ENCODE measurements around the gene GSTM2.

Gene GSTM2

DNA sequence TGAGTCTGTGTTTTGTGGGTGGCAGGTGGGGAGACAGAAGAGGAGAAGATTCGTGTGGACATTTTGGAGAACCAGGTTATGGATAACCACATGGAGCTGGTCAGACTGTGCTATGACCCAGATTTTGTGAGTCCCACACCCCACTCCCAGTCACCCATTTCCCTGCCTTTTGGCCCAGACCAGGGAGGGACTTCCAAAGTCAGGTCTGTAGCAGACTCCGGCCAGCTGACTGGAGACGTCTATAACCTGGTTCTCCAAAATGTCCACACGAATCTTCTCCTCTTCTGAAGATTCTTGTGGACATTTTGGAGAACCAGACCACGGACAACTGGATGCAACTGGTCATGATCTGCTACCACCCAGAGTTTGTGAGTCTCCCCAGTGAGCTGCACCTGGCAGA, 45.8 kb downstream of the GSTM2 start:
- no peak overlapping the region for H3K4me3 Mint-ChIP-seq
- DNase-seq = no peak
- no peaks in the 10 kb centered on the region for H3K4me1 Mint-ChIP-seq
- no peaks in the 10 kb centered on the region for H3K36me3 Mint-ChIP-seq
- peaks cover 52% of the 10 kb centered on the region for H3K27me3 Mint-ChIP-seq
- CTCF ChIA-PET = no interaction called here
- H3K27ac Mint-ChIP-seq = no peak overlapping the region
- H3K9me3 Mint-ChIP-seq = peaks cover 8% of the 10 kb centered on the region

DNA sequence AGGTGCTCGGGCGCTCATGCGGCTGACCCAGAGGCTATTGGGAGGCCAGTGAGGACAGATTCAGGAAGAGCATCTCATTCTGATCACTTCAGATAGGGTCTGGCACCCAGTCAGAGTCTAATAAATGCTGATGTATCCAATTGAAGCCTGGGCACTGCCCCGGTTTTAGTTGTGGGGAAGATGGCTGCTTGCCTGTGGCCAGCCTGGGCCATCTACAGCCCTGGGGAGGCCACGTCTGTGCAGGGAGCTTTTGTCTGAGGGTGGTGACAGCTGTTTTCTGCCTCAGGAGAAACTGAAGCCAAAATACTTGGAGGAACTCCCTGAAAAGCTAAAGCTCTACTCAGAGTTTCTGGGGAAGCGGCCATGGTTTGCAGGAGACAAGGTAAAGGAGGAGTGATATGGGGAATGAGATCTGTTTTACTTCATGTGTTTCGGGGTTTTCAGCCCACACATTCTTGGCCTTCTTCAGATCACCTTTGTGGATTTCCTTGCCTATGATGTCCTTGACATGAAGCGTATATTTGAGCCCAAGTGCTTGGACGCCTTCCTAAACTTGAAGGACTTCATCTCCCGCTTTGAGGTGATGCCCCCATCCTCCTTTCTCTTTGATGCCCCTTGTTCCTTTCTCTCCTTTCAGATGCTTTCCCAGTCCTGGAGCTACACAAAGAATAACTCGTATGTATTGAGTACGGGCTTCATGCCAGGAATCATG, 47.0 kb downstream of the GSTM2 start:
- H3K4me3 Mint-ChIP-seq = no peak overlapping the region
- H3K9me3 Mint-ChIP-seq = no peaks in the 10 kb centered on the region
- no peak for DNase-seq
- CTCF ChIA-PET = no interaction called here
- no peak overlapping the region for H3K27ac Mint-ChIP-seq
- peaks cover 52% of the 10 kb centered on the region for H3K27me3 Mint-ChIP-seq
- no peaks in the 10 kb centered on the region for H3K4me1 Mint-ChIP-seq
- no peaks in the 10 kb centered on the region for H3K36me3 Mint-ChIP-seq

DNA sequence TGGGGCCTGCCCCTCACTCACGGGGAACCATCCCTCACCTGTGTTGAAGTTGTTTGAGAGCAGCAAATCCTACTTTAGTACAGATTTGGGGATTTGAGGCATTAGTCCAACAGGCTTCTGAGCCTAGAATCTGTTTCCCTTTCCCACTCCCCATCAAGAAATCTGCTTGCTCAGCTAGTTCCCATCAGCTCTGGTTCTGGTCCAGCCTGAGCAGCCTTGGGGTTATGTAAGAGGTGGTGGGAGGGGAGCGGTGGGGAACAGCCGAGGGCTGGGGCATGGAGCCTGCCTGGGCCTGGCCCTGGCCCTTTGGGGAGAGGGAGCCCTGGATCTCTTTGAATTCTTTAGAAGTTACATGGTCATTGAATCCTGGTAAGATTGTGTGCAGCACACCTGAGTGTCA, 48.3 kb downstream of the GSTM2 start:
- Mint-ChIP-seq H3K27ac (no peak overlapping the region), H3K27me3 (peaks cover 52% of the 10 kb centered on the region), H3K4me3 (no peak overlapping the region), H3K4me1 (no peaks in the 10 kb centered on the region), H3K36me3 (no peaks in the 10 kb centered on the region), H3K9me3 (no peaks in the 10 kb centered on the region)
- no peak for DNase-seq
- CTCF ChIA-PET = interaction anchor here (1.3 to 2.1 kb wide), 2 partner anchors 67 to 76 kb away, joined by 3 to 10 read pairs; no protein-coding TSS in a partner anchor

GRCh38 chr1:109716570-109717090, 48.8 kb downstream of the GSTM2 start:
- CTCF ChIA-PET = interaction anchor here (0.9 to 2.1 kb wide), 3 partner anchors 56 to 77 kb away, joined by 3 to 10 read pairs (median 3); no protein-coding TSS in a partner anchor
- no peak for DNase-seq
- Mint-ChIP-seq H3K27me3 (peaks cover 54% of the 10 kb centered on the region), H3K4me3 (no peak overlapping the region), H3K4me1 (no peaks in the 10 kb centered on the region), H3K27ac (no peak overlapping the region), H3K36me3 (no peaks in the 10 kb centered on the region), H3K9me3 (no peaks in the 10 kb centered on the region)

GRCh38 chr1:109717729-109718128, 49.9 kb downstream of the GSTM2 start:
- CTCF ChIA-PET = interaction anchor here (0.7 to 2.1 kb wide), 4 partner anchors 55 to 78 kb away, joined by 3 to 10 read pairs (median 3); no protein-coding TSS in a partner anchor
- Mint-ChIP-seq H3K36me3 (no peaks in the 10 kb centered on the region), H3K4me1 (no peaks in the 10 kb centered on the region), H3K9me3 (no peaks in the 10 kb centered on the region), H3K27me3 (peaks cover 46% of the 10 kb centered on the region), H3K27ac (no peak overlapping the region), H3K4me3 (no peak overlapping the region)
- DNase-seq = no peak

- CTCF ChIA-PET = interaction anchor here (1.3 kb wide), 1 partner anchor 68 kb away, joined by 3 read pairs; no protein-coding TSS in a partner anchor
- H3K4me1 Mint-ChIP-seq = no peaks in the 10 kb centered on the region
- no peaks in the 10 kb centered on the region for H3K36me3 Mint-ChIP-seq
- H3K27ac Mint-ChIP-seq = no peak overlapping the region
- DNase-seq = no peak
- H3K9me3 Mint-ChIP-seq = no peaks in the 10 kb centered on the region
- peaks cover 42% of the 10 kb centered on the region for H3K27me3 Mint-ChIP-seq
- H3K4me3 Mint-ChIP-seq = no peak overlapping the region
Observed at GRCh38 chr1:109718495-109718894, 50.6 kb downstream of the GSTM2 start.

GRCh38 chr1:109719337-109719837, 51.5 kb downstream of the GSTM2 start:
- Mint-ChIP-seq H3K27ac (no peak overlapping the region), H3K4me3 (no peak overlapping the region), H3K4me1 (no peaks in the 10 kb centered on the region), H3K27me3 (peaks cover 35% of the 10 kb centered on the region), H3K9me3 (no peaks in the 10 kb centered on the region), H3K36me3 (no peaks in the 10 kb centered on the region)
- CTCF ChIA-PET = no interaction called here
- DNase-seq = no peak

- Mint-ChIP-seq H3K27ac (no peak overlapping the region), H3K36me3 (no peaks in the 10 kb centered on the region), H3K4me1 (no peaks in the 10 kb centered on the region), H3K27me3 (peaks cover 29% of the 10 kb centered on the region), H3K9me3 (no peaks in the 10 kb centered on the region), H3K4me3 (no peak overlapping the region)
- CTCF ChIA-PET = no interaction called here
- no peak for DNase-seq
Observed at GRCh38 chr1:109721042-109721441, 53.2 kb downstream of the GSTM2 start.

DNA sequence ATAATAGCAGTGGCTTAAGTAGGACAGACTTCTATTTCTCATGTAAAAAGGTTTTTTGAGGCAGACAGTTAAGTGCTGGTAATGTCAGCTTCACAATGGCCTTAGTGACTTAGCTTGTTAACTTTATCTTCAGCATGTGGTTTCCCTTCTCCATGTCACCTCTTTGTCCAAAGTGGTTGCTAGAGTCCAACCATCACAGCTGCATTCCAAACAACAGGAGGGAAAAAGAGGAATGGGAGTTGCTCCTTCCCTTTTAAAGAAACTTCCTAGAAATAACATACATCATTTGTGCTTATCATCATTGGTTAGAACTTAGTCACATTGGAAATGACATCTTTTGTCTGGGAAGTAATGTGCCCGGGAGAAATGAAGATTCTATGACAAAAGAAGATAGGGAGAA, 54.1 kb downstream of the GSTM2 start:
- Mint-ChIP-seq H3K9me3 (no peaks in the 10 kb centered on the region), H3K36me3 (no peaks in the 10 kb centered on the region), H3K27me3 (peaks cover 26% of the 10 kb centered on the region), H3K27ac (no peak overlapping the region), H3K4me1 (no peaks in the 10 kb centered on the region), H3K4me3 (no peak overlapping the region)
- DNase-seq = no peak
- CTCF ChIA-PET = no interaction called here

DNA sequence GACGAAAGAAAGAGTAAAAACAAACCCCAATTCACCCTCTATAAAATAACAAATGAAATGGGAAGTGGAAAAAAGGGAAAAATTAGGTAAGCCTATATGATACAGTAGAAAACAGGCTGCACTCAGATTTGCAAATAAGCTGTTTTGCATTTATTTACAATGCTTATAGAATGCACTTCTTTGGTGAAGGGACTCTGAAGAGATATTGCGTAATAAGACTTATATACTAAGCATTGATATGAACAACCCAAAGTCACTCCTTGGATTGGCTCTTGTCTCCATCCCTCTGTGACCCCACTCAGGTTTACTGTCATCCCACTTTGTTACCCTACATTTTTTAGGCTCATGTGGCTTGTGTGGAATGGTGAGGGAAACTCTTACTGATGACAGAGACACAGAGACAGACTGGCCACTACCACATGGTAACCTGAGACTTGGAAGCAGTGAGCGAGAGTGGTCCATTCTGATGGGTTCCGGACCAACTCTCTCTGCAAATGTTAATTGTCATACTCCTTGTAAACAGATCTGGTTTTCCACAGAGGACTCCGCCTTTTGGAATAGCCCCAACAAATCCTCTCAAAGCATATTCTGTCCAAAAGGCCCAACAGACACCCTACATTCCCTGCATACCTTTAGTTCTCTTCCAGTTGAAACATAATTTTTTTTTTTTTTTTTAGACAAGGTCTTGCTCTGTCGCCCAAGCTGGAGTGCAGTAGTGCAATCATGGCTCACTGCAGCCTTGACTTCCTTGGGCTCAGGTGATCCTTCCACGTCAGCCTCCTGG, 55.2 kb downstream of the GSTM2 start:
- Mint-ChIP-seq H3K27ac (no peak overlapping the region), H3K9me3 (no peaks in the 10 kb centered on the region), H3K4me3 (no peak overlapping the region), H3K36me3 (no peaks in the 10 kb centered on the region), H3K4me1 (no peaks in the 10 kb centered on the region), H3K27me3 (peaks cover 20% of the 10 kb centered on the region)
- DNase-seq = no peak
- CTCF ChIA-PET = interaction anchor here (1.0 kb wide), 1 partner anchor 11 kb away, joined by 3 read pairs; no protein-coding TSS in a partner anchor
